K562 (cell line): ENCODE measurements around the gene UBE2S. TPM values are rescaled to one million over a fixed set of nuclear protein-coding genes. Genes with fewer than 3 reads are reported as not detected.

ENCODE experiments used
- ATAC-seq: fragments of 200-7000 bp; cut with Tn5 transposase; 3 replicates; pipeline ENCODE4 v1.9.1; 2020; ENCODE audit warnings: moderate library complexity
- BruUV-seq: library from RNA; stranded (reverse); fragments of 400-500 nt; replicated peaks from 2 replicates; lab custom pipeline; 2021; lab: Mats Ljungman, UMichigan
- CTCF ChIA-PET: fragments of 300-600 bp; formaldehyde crosslinking; extraction: SDS; loops from one replicate; lab custom pipeline; 2021; ENCODE audit warnings: low intra/inter-chr PET ratio; lab: Yijun Ruan, JAX
- POLR2A ChIA-PET: fragments of 300-600, 350-650 bp; sonication (Branson Sonifier 250); formaldehyde crosslinking; extraction: SDS; loops from one replicate; lab custom pipeline; 2021; ENCODE audit warnings: antibody characterized with exemption, inconsistent platforms; lab: Yijun Ruan, JAX
- DNase-seq, 4 experiments: peaks; one replicate each; pipeline versions ENCODE4 v3.0.0 to v3.0.0-alpha.2; 2011 to 2018; ENCODE audit warnings: low spot score in 3 of 4, mixed read lengths in 3 of 4; ENCODE audit errors: extremely low read depth in 1 of 4
- FAIRE-seq: peaks from 2 replicates; lab custom pipeline; 2011; peaks lifted over from hg19 to GRCh38; lab: Jason Lieb, UNC
- H2AFZ ChIP-seq: 2 replicates; pipeline ENCODE4 v1.6.0; 2011; ENCODE audit warnings: low read depth, low read length, control low read depth, inconsistent platforms
- H3K27ac ChIP-seq: fragments of 200-600 bp; 3 replicates; pipeline ENCODE4 v1.8.0; 2011; ENCODE audit warnings: low read depth, mild to moderate bottlenecking, control low read depth, inconsistent platforms, low read length, moderate library complexity, mixed read lengths; ENCODE audit errors: extremely low read depth
- H3K27me3 ChIP-seq, 2 experiments: fragments of 300-600 bp in 1 of 2; 2 replicates in 1 of 2; 3 replicates in 1 of 2; pipeline versions ENCODE4 v1.6.0 to v1.8.0; 2011; ENCODE audit warnings: inconsistent platforms in 2 of 2, low read length in 2 of 2, mild to moderate bottlenecking in 1 of 2, mixed read lengths in 1 of 2, moderate library complexity in 1 of 2; ENCODE audit not compliant: control insufficient read depth in 2 of 2, insufficient read depth in 2 of 2
- H3K36me3 ChIP-seq: fragments of 300-600 bp; 3 replicates; pipeline ENCODE4 v1.8.0; 2011; ENCODE audit warnings: mild to moderate bottlenecking, low read length, inconsistent platforms; ENCODE audit not compliant: control insufficient read depth, insufficient read depth
- H3K4me1 ChIP-seq, 2 experiments: fragments of 200-600 bp in 1 of 2; replicated peaks in 1 of 2; 2 replicates in 1 of 2; 3 replicates in 1 of 2; pipeline versions ENCODE4 v1.5.1 to v1.8.0; 2011; ENCODE audit warnings: inconsistent platforms in 2 of 2, low read length in 2 of 2, mild to moderate bottlenecking in 1 of 2, mixed read lengths in 1 of 2, moderate library complexity in 1 of 2; ENCODE audit not compliant: control insufficient read depth in 2 of 2, insufficient read depth in 2 of 2
- H3K4me2 ChIP-seq: 2 replicates; pipeline ENCODE4 v1.6.1; 2011; ENCODE audit warnings: low read length, control low read depth, inconsistent platforms, mixed read lengths; ENCODE audit not compliant: insufficient read depth
- H3K4me3 ChIP-seq: fragments of 200-600 bp; sonication (generic), shearing (Covaris generic); 2 replicates; pipeline ENCODE4 v1.5.1; 2016; ENCODE audit warnings: control low read depth, inconsistent platforms
- H3K79me2 ChIP-seq: fragments of 200-600 bp; 3 replicates; pipeline ENCODE4 v1.8.0; 2011; ENCODE audit warnings: low read length, inconsistent platforms; ENCODE audit not compliant: control insufficient read depth, insufficient read depth
- H3K9ac ChIP-seq, 2 experiments: 2 replicates each; pipeline versions ENCODE4 v1.6.0 to v1.6.1; 2011; ENCODE audit warnings: low read depth in 2 of 2, low read length in 2 of 2, control low read depth in 1 of 2, inconsistent platforms in 1 of 2, mild to moderate bottlenecking in 1 of 2, mixed read lengths in 1 of 2; ENCODE audit not compliant: insufficient read depth in 1 of 2
- H3K9me1 ChIP-seq: one replicate; pipeline ENCODE4 v1.6.0; 2011; ENCODE audit warnings: inconsistent platforms, mild to moderate bottlenecking, low read length, moderate library complexity; ENCODE audit not compliant: control insufficient read depth, insufficient read depth
- H3K9me3 ChIP-seq: replicated peaks from 2 replicates; pipeline ENCODE4 v1.5.1; 2011; ENCODE audit warnings: low read depth, low read length, inconsistent platforms; ENCODE audit not compliant: control insufficient read depth, insufficient read depth
- H4K20me1 ChIP-seq: replicated peaks from 2 replicates; pipeline ENCODE4 v1.6.1; 2011; ENCODE audit warnings: low read length, inconsistent platforms, mixed read lengths; ENCODE audit not compliant: control insufficient read depth, insufficient read depth
- AFF1 ChIP-seq, 2 experiments: fragments of 450-650 bp; IDR thresholded peaks; 2 replicates each; pipeline ENCODE4 v1.6.1; 2018; ENCODE audit warnings: mild to moderate bottlenecking in 2 of 2, low read depth in 1 of 2; ENCODE audit not compliant: partially characterized antibody in 2 of 2
- ARID2 ChIP-seq: fragments of 450-650 bp; IDR thresholded peaks from 2 replicates; pipeline ENCODE4 v1.6.1; 2017; ENCODE audit warnings: antibody characterized with exemption, mild to moderate bottlenecking
- CEBPG ChIP-seq, 3 experiments: fragments of 200-800 bp in 1 of 3; sonication (Bioruptor generic) in 1 of 3; sonication (generic) in 1 of 3; formaldehyde crosslinking in 1 of 3; IDR thresholded peaks in 2 of 3; conservative IDR thresholded peaks in 1 of 3; 2 replicates each; pipeline versions ENCODE4 v1.6.1 to v1.8.0; 2016 to 2022; ENCODE audit warnings: missing compliant biosample characterization in 2 of 3, missing genetic modification characterization in 2 of 3, mild to moderate bottlenecking in 1 of 3, missing genetic modification reagents in 1 of 3
- CTBP1 ChIP-seq: fragments of 450-650 bp; IDR thresholded peaks from 2 replicates; pipeline ENCODE4 v1.6.1; 2016; ENCODE audit warnings: borderline replicate concordance
- EGR1 ChIP-seq: fragments of 450-650 bp; conservative IDR thresholded peaks from 2 replicates; pipeline ENCODE4 v1.6.1; 2017; ENCODE audit warnings: mild to moderate bottlenecking
- ETS2 ChIP-seq: IDR thresholded peaks from 2 replicates; pipeline ENCODE4 v1.6.1; 2016; ENCODE audit warnings: borderline replicate concordance, missing genetic modification characterization, mild to moderate bottlenecking, moderate library complexity, missing compliant biosample characterization; ENCODE audit not compliant: poor library complexity, severe bottlenecking
- HNRNPUL1 ChIP-seq: fragments of 200-400 bp; formaldehyde crosslinking; IDR thresholded peaks from 2 replicates; pipeline ENCODE4 v1.6.1; 2017; ENCODE audit warnings: low read length
- MCM3 ChIP-seq: fragments of 450-650 bp; IDR thresholded peaks from 2 replicates; pipeline ENCODE4 v1.6.1; 2016
- PCBP1 ChIP-seq: fragments of 200-400 bp; formaldehyde crosslinking; IDR thresholded peaks from 2 replicates; pipeline ENCODE4 v1.6.1; 2018; ENCODE audit warnings: mild to moderate bottlenecking, low read depth, low read length; ENCODE audit not compliant: poor library complexity, severe bottlenecking
- RBM14 ChIP-seq: fragments of 200-400 bp; formaldehyde crosslinking; IDR thresholded peaks from 2 replicates; pipeline ENCODE4 v1.6.1; 2018; ENCODE audit warnings: low read depth, mild to moderate bottlenecking, low read length, moderate library complexity, borderline replicate concordance; ENCODE audit not compliant: insufficient read depth
- STAT5B ChIP-seq: fragments of 250-450 bp; sonication (Bioruptor Pico); IDR thresholded peaks from 2 replicates; pipeline ENCODE4 v1.8.0; 2021; ENCODE audit warnings: mild to moderate bottlenecking, inconsistent platforms
- WGBS: fragments of 100-300 bp; shearing (Covaris generic); methylation state at CpG from one replicate; pipeline ENCODE4 v1.1.6; 2016; ENCODE audit warnings: low coverage, mixed read lengths; ENCODE audit not compliant: insufficient coverage; ENCODE audit errors: missing lambda C conversion rate; 5-methylcytosine and 5-hydroxymethylcytosine counted together
- in situ Hi-C: fragments of 300-500 bp; cut with MboI; formaldehyde crosslinking; loops from 4 replicates; pipeline ENCODE4 v1.15.0; 2018; ENCODE audit warnings: inconsistent platforms, mixed read lengths
- intact Hi-C: fragments of 100-400 bp; cut with micrococcal nuclease; formaldehyde crosslinking; loops from 2 replicates; pipeline ENCODE4 v1.14.2; 2022
- polyA plus RNA-seq, 8 experiments: library from polyadenylated mRNA; depleted of rRNA in 4 of 8; stranded (reverse) in 5 of 8; unstranded in 3 of 8; fragments of >200 nt; fragmentation: Nextera tagmentation in 2 of 8; fragmentation: Illumina TruSeq in 1 of 8; extraction: Ambion mirVana in 2 of 8; extraction: Trizol in 1 of 8; gene quantifications; 2 replicates each; pipeline versions ENCODE4 v1.2.1 to v1.2.3, GENCODE V29; 2011 to 2014; ENCODE audit warnings: inconsistent platforms in 1 of 8, missing spikeins in 1 of 8
- total RNA-seq, 7 experiments: library from RNA; depleted of rRNA in 6 of 7; stranded (reverse); fragments of >200 nt in 6 of 7; fragmentation: Illumina TruSeq in 2 of 7; extraction: Trizol in 2 of 7; gene quantifications; 2 replicates each; pipeline versions ENCODE4 v1.2.1 to v1.2.3, GENCODE V29; 2011 to 2021; ENCODE audit warnings: low replicate concordance in 1 of 7

UBE2S gene
- total and polyA plus RNA-seq, 9 of the 15 experiments (the other 6 are each of a cell fraction or from before 2014, with no cell fraction given), result 1.5 to 1,305 (median 157) TPM

DNA sequence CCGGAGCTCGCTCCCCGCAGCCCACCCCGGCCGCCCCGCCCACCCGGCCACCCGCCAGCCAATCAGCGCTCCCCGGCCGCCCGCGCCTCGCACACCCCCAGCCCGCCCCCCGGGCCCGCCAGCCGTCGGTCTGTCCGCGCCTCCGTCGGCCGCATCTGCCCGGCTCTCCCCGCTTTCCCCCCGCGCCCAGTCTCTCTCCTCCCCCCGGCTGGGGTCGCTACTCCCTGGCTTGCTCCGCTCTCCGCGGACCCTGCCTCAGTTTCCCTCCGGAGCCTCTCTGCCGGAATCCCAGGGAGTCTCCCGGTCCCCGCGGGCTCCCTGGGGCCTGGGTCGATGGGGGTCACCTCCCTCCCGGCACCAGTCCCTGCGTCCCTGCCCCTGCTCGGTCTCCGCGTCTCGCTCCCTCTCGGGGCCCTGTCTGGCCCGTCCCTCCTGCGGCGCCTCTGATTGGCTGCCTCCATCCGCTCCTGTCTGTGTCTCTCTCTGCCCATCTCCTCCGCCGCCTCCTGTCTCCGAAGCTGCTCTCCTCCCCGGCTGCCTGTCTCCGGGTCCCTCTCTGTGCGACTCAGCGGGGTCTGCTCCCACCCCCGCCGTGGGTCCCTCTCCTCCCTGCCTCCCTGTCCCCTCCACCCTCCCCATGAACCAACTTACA lies 37.8 kb downstream of the UBE2S start:
- WGBS, result 2% methylated on average over 28 of the region's 59 CpGs
- ChIA-PET POLR2A (interaction anchor here (1.2 kb wide), 1 partner anchor 9 kb away, joined by 3 read pairs; no protein-coding TSS in a partner anchor), CTCF (no interaction called here)
- peak; percentile 52 to 93 (median 86) for DNase-seq
- BruUV-seq, result no TSS peak
- Histone ChIP-seq H3K4me3 (no peak overlapping the region; the same call in 1 of the 2 replicates), H3K36me3 (no peaks in the 10 kb centered on the region), H3K79me2 (no peaks in the 10 kb centered on the region), H4K20me1 (0 out of 2 replicates have a peak, but pooled peaks cover 3% of the 10 kb centered on the region), H3K4me1 (peaks cover 2 to 56% of the 10 kb centered on the region in 2 experiments; a peak in 3 of 5 replicates), H2AFZ (peak overlapping the region; percentile 58; the same call in 1 of the 2 replicates), H3K9me3 (no peaks in the 10 kb centered on the region), H3K4me2 (peak overlapping the region; percentile 39; the same call in 1 of the 2 replicates), H3K9ac (peak overlapping the region in 1 of 2 experiments; percentile 81; a peak in 2 of 4 replicates), H3K27ac (no peak overlapping the region), H3K9me1 (no peaks in the 10 kb centered on the region), H3K27me3 (peaks cover 11% of the 10 kb centered on the region in 2 experiments; a peak in 4 of 5 replicates)
- peak; percentile 64 for ATAC-seq
- FAIRE-seq, result no peak
- in situ Hi-C loops, result no loop called here
- intact Hi-C loops, result no loop called here
- no peak for TF ChIP-seq AFF1 (IDR thresholded peaks at IDR 0.05; ENCODE audit: low read depth in 1 of 2, partially characterized antibody in 2 of 2)
- TF ChIP-seq PCBP1, result peak; percentile 38
- no peak for TF ChIP-seq ARID2
- TF ChIP-seq STAT5B (CRISPR knock-in tag), result no peak
- TF ChIP-seq EGR1, result 0 out of 2 replicates have a peak, but pooled peaks have one; percentile 14
- TF ChIP-seq CTBP1, result 0 out of 2 replicates have a peak, but pooled peaks have one; percentile 12
- no peak for TF ChIP-seq MCM3
- TF ChIP-seq ETS2, result no peak
- TF ChIP-seq CEBPG (CRISPR knock-in tag; IDR thresholded peaks at IDR 0.05), result no peak
- no peak for TF ChIP-seq CEBPG (tag; conservative IDR thresholded peaks at IDR 0.05 in 1 of 2, IDR thresholded peaks at IDR 0.05 in 1 of 2)
- no peak for TF ChIP-seq HNRNPUL1
- 0 out of 2 replicates have a peak, but pooled peaks have one; percentile 12 for TF ChIP-seq RBM14
